GM10266 (cell line): ENCODE results near the gene RNF212.

Experiments used
- DNase-seq: peaks from one replicate; pipeline ENCODE4 v3.0.0; 2012; ENCODE audit errors: extremely low spot score
- TF ChIP-seq, protein P1 (sequence below): IDR thresholded peaks from 2 replicates; pipeline ENCODE4 v1.5.1; 2012; ENCODE audit warnings: mild to moderate bottlenecking, low read depth; ENCODE audit not compliant: control insufficient read depth, insufficient read depth; ENCODE audit errors: missing control alignments

Gene RNF212

DNA sequence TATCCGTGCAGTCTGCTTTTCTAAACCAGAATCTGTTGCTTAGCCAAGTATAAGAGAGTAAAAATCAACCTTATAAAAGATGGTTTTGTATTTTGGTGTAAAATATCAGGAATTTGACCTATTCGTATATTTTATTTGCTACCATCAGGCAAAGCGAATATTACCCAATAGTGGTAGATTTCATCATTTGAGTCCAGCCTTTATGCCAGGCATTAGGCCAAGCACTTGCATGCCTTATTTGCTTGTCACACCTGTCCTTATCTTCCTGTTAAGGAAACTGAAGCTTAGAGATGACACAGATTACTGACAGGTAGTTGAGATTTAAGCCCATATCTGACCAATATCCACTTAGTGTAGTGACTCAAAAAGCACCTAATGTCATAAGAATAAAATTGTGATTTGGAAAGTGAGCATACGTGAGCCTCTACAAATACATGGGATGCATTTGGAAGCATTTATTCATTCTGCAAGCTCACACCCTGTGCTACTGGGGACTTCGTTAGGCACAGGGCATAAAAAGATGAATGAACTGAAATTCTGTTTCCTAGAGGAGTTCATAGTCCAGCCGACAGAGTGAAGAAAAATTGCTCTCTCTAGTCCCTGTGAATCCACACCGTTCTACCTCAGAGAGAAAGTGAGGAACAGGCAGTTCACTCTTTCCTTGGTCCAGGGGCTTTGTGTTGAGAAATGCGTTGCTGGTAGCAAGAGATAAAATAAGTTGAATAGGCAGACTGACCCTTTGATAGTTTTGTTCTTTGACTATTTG lies 2.3 kb upstream of the RNF212 start:
- TF ChIP-seq, protein P1, sequence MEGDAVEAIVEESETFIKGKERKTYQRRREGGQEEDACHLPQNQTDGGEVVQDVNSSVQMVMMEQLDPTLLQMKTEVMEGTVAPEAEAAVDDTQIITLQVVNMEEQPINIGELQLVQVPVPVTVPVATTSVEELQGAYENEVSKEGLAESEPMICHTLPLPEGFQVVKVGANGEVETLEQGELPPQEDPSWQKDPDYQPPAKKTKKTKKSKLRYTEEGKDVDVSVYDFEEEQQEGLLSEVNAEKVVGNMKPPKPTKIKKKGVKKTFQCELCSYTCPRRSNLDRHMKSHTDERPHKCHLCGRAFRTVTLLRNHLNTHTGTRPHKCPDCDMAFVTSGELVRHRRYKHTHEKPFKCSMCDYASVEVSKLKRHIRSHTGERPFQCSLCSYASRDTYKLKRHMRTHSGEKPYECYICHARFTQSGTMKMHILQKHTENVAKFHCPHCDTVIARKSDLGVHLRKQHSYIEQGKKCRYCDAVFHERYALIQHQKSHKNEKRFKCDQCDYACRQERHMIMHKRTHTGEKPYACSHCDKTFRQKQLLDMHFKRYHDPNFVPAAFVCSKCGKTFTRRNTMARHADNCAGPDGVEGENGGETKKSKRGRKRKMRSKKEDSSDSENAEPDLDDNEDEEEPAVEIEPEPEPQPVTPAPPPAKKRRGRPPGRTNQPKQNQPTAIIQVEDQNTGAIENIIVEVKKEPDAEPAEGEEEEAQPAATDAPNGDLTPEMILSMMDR: no peak
- DNase-seq: no peak

DNA sequence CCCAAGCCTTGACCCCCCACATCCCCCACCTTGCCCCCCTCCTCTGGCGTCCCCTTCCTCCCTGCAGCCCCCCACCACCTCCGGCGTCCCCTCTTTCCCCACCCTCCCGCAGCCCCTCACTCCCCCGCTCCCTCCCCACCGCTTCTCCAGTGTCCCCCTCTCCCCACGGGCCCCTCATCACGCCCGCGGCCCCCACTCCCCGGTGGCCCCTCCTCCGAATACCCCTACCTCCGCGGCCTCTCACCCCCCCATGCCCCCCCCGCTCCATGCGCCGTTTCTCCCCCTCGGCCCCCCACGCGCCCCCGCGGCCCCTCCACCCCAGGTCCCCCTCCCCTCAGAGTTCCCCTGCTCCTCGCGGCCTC lies 562 bp downstream of the RNF212 start:
- TF ChIP-seq, protein P1: no peak
- no peak for DNase-seq

DNA sequence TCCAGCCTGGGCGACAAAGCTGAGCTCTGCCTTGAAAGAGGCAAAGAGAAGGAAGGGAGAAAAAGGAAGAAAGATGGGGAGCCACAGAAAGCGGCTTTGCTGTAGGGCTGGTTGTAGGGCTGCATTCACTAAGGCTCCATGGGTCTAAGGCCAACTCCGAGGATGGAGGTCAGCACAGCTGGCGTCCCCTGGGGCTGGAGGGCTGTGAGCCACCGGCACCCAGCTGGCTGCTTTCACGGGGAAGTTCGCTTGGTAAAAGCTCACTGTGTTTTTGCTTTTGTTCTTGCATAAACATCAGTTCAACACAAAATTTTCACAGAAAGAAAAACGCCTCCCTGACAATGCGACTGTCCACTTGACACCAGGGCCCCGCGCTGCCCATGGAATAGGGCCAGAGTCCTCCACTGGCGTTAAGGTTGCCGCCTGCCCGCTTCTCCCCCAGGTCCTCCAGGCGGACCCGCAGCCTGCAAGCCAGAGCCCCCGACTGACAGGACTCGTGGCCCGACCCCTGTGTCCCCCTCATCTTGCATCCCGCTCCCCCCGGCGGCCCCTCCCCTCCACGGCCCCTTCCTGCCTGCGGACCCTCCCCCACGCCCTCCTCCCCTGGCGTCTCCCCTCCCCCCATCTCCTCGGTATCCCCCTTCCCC lies 1.1 kb downstream of the RNF212 start:
- TF ChIP-seq, protein P1: no peak
- DNase-seq: no peak

DNA sequence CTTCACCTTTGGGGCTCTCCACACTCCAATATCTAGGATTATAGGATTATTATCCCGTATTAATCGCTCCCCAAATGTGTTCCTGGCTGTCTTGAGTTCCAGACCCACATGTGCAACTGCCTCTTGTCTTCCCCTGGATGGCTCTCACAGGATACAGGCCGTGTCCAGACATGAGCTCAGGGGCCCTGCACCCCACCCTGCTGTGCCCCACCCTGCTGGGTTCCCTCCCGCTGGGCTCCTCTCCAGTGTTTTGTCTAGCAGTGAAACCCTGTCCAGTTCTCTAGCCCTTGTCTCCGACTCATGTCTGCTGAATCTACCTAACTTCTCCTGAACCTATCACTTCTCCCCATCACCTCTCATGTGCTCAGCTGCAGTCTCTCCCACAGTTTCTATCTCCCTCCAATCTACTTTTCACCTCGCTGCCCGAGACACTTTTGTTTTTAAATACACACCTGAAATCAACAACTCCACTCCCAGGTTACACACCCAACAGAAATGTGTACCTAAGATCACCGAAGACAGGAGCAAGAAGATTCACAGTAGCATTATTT lies 2.0 kb downstream of the RNF212 start:
- TF ChIP-seq, protein P1: no peak
- no peak for DNase-seq

DNA sequence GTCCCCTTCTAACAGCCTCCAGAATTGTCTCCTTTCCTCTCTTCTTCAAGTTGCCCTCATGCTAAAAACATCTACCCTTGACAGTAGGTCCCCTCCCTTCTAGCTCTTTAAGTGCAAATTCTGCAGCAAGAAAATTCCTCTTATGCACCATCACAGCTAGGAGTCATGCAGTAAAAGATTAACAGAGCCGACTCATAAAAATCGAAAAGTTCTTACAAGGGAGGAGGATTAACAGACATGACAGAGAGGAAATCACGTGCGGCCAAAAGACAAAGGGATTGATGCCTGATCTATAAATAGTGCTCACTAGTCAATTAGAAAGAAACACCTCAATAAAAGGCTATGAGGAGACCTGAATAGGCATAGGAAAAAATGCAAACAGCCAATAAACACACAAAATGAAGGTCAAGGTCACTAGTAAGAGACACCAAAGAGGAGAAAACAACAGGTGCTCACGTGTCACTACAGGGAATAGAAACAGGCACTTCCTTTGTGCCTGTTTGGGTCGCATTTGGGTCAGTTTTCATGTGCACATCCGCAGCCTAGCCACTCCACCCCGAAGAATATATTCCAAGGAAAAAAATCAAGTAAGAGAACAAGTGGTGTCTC lies 3.4 kb downstream of the RNF212 start:
- no peak for DNase-seq
- TF ChIP-seq, protein P1: no peak

DNA sequence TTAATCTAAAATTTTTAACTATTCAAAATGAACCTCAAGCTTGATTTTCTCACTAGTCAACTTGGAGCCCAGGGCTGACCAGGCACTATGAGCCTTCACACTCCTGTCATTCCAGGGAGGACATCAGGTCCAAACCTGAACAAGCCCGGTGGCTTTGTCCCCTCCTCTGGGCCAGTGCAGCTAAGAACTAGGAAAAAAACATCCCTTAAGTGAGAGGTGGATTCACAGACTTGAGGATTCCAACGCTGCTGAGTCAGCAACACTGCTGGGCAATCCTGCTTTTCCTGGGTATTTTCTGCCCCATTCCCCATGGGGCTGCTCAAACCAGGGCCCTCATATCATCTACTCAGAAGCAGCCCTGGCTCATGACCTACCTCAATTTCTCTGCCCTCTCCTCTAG lies 4.0 kb downstream of the RNF212 start:
- DNase-seq: no peak
- TF ChIP-seq, protein P1: no peak

DNA sequence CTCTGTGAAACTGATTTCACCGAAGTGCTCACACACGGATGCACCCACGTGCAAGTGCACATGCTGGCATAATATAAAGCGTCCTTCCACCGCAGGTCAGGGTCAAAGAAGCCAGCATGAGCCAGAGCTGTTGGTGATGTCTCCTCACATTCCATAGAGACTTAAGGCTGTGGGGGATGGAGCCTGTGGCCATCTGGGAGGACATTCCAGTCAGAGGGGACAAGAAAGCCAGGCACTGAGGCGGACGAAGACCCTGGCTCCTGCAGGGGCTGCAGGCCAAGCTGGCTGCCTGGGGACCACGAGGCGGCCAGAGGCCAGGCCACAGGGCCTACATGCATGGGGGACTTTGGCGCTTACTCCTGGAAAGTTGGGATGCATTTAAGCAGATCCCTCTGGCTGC lies 7.7 kb downstream of the RNF212 start:
- no peak for DNase-seq
- TF ChIP-seq, protein P1: no peak
